Central memory CD4-positive, alpha-beta T cell (primary cell): ENCODE results near the gene SNTG2.
A peak's percentile ranks its signal among the peaks of the same experiment; 100 is the strongest.
"Not testable (repeated sequence)": the region's sequence is repeated elsewhere in the genome, so short reads cannot be mapped to it uniquely, and the experiment has no call there.

Source experiments
- DNase-seq: peaks from one replicate; pipeline ENCODE4 v3.0.0; 2022

SNTG2 gene

GRCh38 chr2:1101982-1102590 lies 151.4 kb downstream of the SNTG2 start:
- DNase-seq: no peak

GRCh38 chr2:1104364-1104763 lies 153.7 kb downstream of the SNTG2 start:
- no peak for DNase-seq

- DNase-seq: not testable (repeated sequence)
Measured at GRCh38 chr2:1106344-1106743, 155.7 kb downstream of the SNTG2 start.

GRCh38 chr2:1115843-1116539 lies 165.3 kb downstream of the SNTG2 start:
- DNase-seq: no peak

GRCh38 chr2:1117569-1117968 lies 166.9 kb downstream of the SNTG2 start:
- DNase-seq: no peak

GRCh38 chr2:1125217-1125616 lies 174.6 kb downstream of the SNTG2 start:
- no peak for DNase-seq

GRCh38 chr2:1125633-1126370 lies 175.2 kb downstream of the SNTG2 start:
- no peak for DNase-seq

GRCh38 chr2:1129982-1130381 lies 179.3 kb downstream of the SNTG2 start:
- DNase-seq: no peak

- DNase-seq: no peak
Measured at GRCh38 chr2:1130922-1131321, 180.3 kb downstream of the SNTG2 start.

GRCh38 chr2:1132328-1132969 lies 181.8 kb downstream of the SNTG2 start:
- DNase-seq: no peak

GRCh38 chr2:1133896-1134295 lies 183.2 kb downstream of the SNTG2 start:
- not testable (repeated sequence) for DNase-seq

- no peak for DNase-seq
Measured at GRCh38 chr2:1134629-1135028, 184.0 kb downstream of the SNTG2 start.

- DNase-seq: no peak
Measured at GRCh38 chr2:1136067-1136466, 185.4 kb downstream of the SNTG2 start.

GRCh38 chr2:1136846-1137245 lies 186.2 kb downstream of the SNTG2 start:
- no peak for DNase-seq

GRCh38 chr2:1137264-1137663 lies 186.6 kb downstream of the SNTG2 start:
- DNase-seq: no peak

- DNase-seq: no peak
Measured at GRCh38 chr2:1137913-1138391, 187.3 kb downstream of the SNTG2 start.

GRCh38 chr2:1140389-1141003 lies 189.8 kb downstream of the SNTG2 start:
- peak; percentile 28 for DNase-seq

GRCh38 chr2:1141079-1141478 lies 190.4 kb downstream of the SNTG2 start:
- DNase-seq: no peak

GRCh38 chr2:1143129-1143528 lies 192.5 kb downstream of the SNTG2 start:
- no peak for DNase-seq

GRCh38 chr2:1147873-1148612 lies 197.4 kb downstream of the SNTG2 start:
- no peak for DNase-seq

GRCh38 chr2:1150724-1151511 lies 200.3 kb downstream of the SNTG2 start:
- no peak for DNase-seq
